H9 (cell line): ENCODE measurements around the gene LIMS1. TPM values are rescaled to one million over a fixed set of nuclear protein-coding genes. Genes with fewer than 3 reads are reported as not detected.

Experiments used
- DNase-seq: peaks from one replicate; pipeline ENCODE4 v3.0.0-alpha.2; 2017
- H2AFZ ChIP-seq: one replicate; pipeline ENCODE4 v1.6.1; 2013; ENCODE audit warnings: mild to moderate bottlenecking, low read length, control low read depth, moderate library complexity
- H2AK5ac ChIP-seq: 2 replicates; pipeline ENCODE4 v1.6.1; 2013; ENCODE audit warnings: low read length, control low read depth, mixed read lengths; ENCODE audit not compliant: insufficient read length
- H2BK120ac ChIP-seq: one replicate; pipeline ENCODE4 v1.6.1; 2013; ENCODE audit warnings: low read depth, mild to moderate bottlenecking, low read length, control low read depth, inconsistent platforms; ENCODE audit not compliant: poor library complexity, severe bottlenecking
- H2BK12ac ChIP-seq: 2 replicates; pipeline ENCODE4 v1.6.1; 2013; ENCODE audit warnings: low read length, control low read depth, mixed read lengths, low read depth; ENCODE audit not compliant: insufficient read length
- H2BK15ac ChIP-seq: 2 replicates; pipeline ENCODE4 v1.6.1; 2013; ENCODE audit warnings: low read depth, low read length, control low read depth
- H2BK20ac ChIP-seq: one replicate; pipeline ENCODE4 v1.6.1; 2013; ENCODE audit warnings: low read depth, mild to moderate bottlenecking, low read length, control low read depth, inconsistent platforms; ENCODE audit not compliant: poor library complexity, severe bottlenecking
- H2BK5ac ChIP-seq: 2 replicates; pipeline ENCODE4 v1.6.1; 2013; ENCODE audit warnings: low read length, control low read depth, mixed read lengths; ENCODE audit not compliant: insufficient read length
- H3K14ac ChIP-seq: 2 replicates; pipeline ENCODE4 v1.6.1; 2013; ENCODE audit warnings: low read length, control low read depth; ENCODE audit not compliant: insufficient read depth
- H3K18ac ChIP-seq: 2 replicates; pipeline ENCODE4 v1.6.1; 2013; ENCODE audit warnings: low read depth, mild to moderate bottlenecking, mixed read lengths, low read length, control low read depth; ENCODE audit not compliant: insufficient read length
- H3K23ac ChIP-seq: 2 replicates; pipeline ENCODE4 v1.6.1; 2013; ENCODE audit warnings: low read length, control low read depth, mixed read lengths, low read depth; ENCODE audit not compliant: insufficient read length
- H3K23me2 ChIP-seq: 2 replicates; pipeline ENCODE4 v1.6.1; 2013; ENCODE audit warnings: low read depth, mild to moderate bottlenecking, mixed read lengths, low read length, control low read depth; ENCODE audit not compliant: insufficient read length, poor library complexity, severe bottlenecking
- H3K27ac ChIP-seq: 2 replicates; pipeline ENCODE4 v1.5.1; 2013; ENCODE audit warnings: low read length, control low read depth, mixed read lengths, low read depth; ENCODE audit not compliant: insufficient read length
- H3K27me3 ChIP-seq: 2 replicates; pipeline ENCODE4 v1.6.1; 2013; ENCODE audit warnings: low read length, control low read depth, inconsistent platforms; ENCODE audit not compliant: insufficient read depth
- H3K4ac ChIP-seq: 2 replicates; pipeline ENCODE4 v1.6.1; 2013; ENCODE audit warnings: low read depth, mild to moderate bottlenecking, control low read depth, inconsistent platforms, low read length, moderate library complexity
- H3K4me1 ChIP-seq: 2 replicates; pipeline ENCODE4 v1.6.1; 2013; ENCODE audit warnings: low read length, control low read depth, inconsistent platforms; ENCODE audit not compliant: insufficient read depth
- H3K4me2 ChIP-seq: 2 replicates; pipeline ENCODE4 v1.6.1; 2013; ENCODE audit warnings: low read length, control low read depth, mixed read lengths; ENCODE audit not compliant: insufficient read length, insufficient read depth
- H3K56ac ChIP-seq: 2 replicates; pipeline ENCODE4 v1.6.1; 2013; ENCODE audit warnings: low read depth, mild to moderate bottlenecking, mixed read lengths, low read length, control low read depth; ENCODE audit not compliant: insufficient read length
- H3K79me1 ChIP-seq: 2 replicates; pipeline ENCODE4 v1.6.1; 2013; ENCODE audit warnings: low read depth, mild to moderate bottlenecking, moderate library complexity, low read length, control low read depth, inconsistent platforms; ENCODE audit not compliant: insufficient read depth, poor library complexity, severe bottlenecking
- H3K79me2 ChIP-seq: 2 replicates; pipeline ENCODE4 v1.6.1; 2013; ENCODE audit warnings: low read length, control low read depth, inconsistent platforms; ENCODE audit not compliant: insufficient read depth
- H3K9ac ChIP-seq: 2 replicates; pipeline ENCODE4 v1.6.1; 2013; ENCODE audit warnings: low read length, control low read depth, mixed read lengths; ENCODE audit not compliant: insufficient read length; ENCODE audit errors: extremely low read depth
- H3K9me3 ChIP-seq: one replicate; pipeline ENCODE4 v1.6.1; 2013; ENCODE audit warnings: low read depth, low read length, inconsistent platforms; ENCODE audit not compliant: control insufficient read depth
- H3T11ph ChIP-seq: one replicate; pipeline ENCODE4 v1.6.1; 2013; ENCODE audit warnings: mild to moderate bottlenecking, low read length, control low read depth, inconsistent platforms
- H4K20me1 ChIP-seq: one replicate; pipeline ENCODE4 v1.6.1; 2013; ENCODE audit not compliant: control insufficient read depth, insufficient read length, insufficient read depth
- H4K5ac ChIP-seq: 2 replicates; pipeline ENCODE4 v1.6.1; 2013; ENCODE audit warnings: low read depth, mild to moderate bottlenecking, mixed read lengths, low read length, control low read depth; ENCODE audit not compliant: insufficient read length
- H4K8ac ChIP-seq: replicated peaks from 2 replicates; pipeline ENCODE4 v1.6.1; 2013; ENCODE audit warnings: low read length, control low read depth, mixed read lengths, low read depth; ENCODE audit not compliant: insufficient read length
- H4K91ac ChIP-seq: 2 replicates; pipeline ENCODE4 v1.6.1; 2013; ENCODE audit warnings: low read depth, mild to moderate bottlenecking, moderate library complexity, mixed read lengths, low read length, control low read depth; ENCODE audit not compliant: insufficient read length
- H3K27ac Mint-ChIP-seq, 3 experiments: 2 replicates in 2 of 3; 3 replicates in 1 of 3; pipeline ENCODE4 v1.8.0; 2020 to 2021; ENCODE audit warnings: mixed read lengths in 3 of 3, mild to moderate bottlenecking in 1 of 3, moderate library complexity in 1 of 3
- H3K27me3 Mint-ChIP-seq: 2 replicates; pipeline ENCODE4 v1.8.0; 2021; ENCODE audit warnings: low read depth, mild to moderate bottlenecking, moderate library complexity, mixed read lengths
- H3K36me3 Mint-ChIP-seq, 3 experiments: 2 replicates in 2 of 3; 3 replicates in 1 of 3; pipeline ENCODE4 v1.8.0; 2020 to 2021; ENCODE audit warnings: low read depth in 3 of 3, mixed read lengths in 3 of 3; ENCODE audit not compliant: insufficient read depth in 1 of 3
- H3K4me1 Mint-ChIP-seq, 2 experiments: 2 replicates each; pipeline ENCODE4 v1.8.0; 2020; ENCODE audit warnings: mixed read lengths in 2 of 2
- H3K4me3 Mint-ChIP-seq, 2 experiments: 2 replicates in 1 of 2; 3 replicates in 1 of 2; pipeline ENCODE4 v1.8.0; 2020 to 2021; ENCODE audit warnings: mild to moderate bottlenecking in 2 of 2, mixed read lengths in 2 of 2, moderate library complexity in 1 of 2
- H3K9me3 Mint-ChIP-seq, 2 experiments: 2 replicates in 1 of 2; 3 replicates in 1 of 2; pipeline ENCODE4 v1.8.0; 2020; ENCODE audit warnings: mild to moderate bottlenecking in 2 of 2, mixed read lengths in 2 of 2, moderate library complexity in 1 of 2
- CTCF ChIP-seq: fragments of 200-600 bp; sonication (generic); conservative IDR thresholded peaks from 3 replicates; pipeline ENCODE4 v1.8.0; 2021; ENCODE audit warnings: antibody characterized with exemption, mild to moderate bottlenecking
- WGBS: extraction: QIAGEN DNeasy Blood & Tissue Kit; methylation state at CpG from one replicate; pipeline ENCODE4 v1.1.7; 2013; ENCODE audit warnings: missing lambda C conversion rate, low lambda C conversion rate, mixed read lengths; ENCODE audit not compliant: insufficient read length; ENCODE audit errors: extremely low coverage; 5-methylcytosine and 5-hydroxymethylcytosine counted together
- total RNA-seq: library from RNA; stranded (reverse); gene quantifications from 2 replicates; pipeline ENCODE4 v1.2.1, GENCODE V29; 2021

The LIMS1 gene
- total RNA-seq, 1 experiment from 2014 or later, result 37.7 TPM

- H2BK12ac ChIP-seq, result no peak overlapping the region
- H2BK120ac ChIP-seq, result no peak overlapping the region
- WGBS, result no CpG with 5 or more reads among the region's 3 CpGs
- no peaks in the 10 kb centered on the region for H3K27me3 ChIP-seq
- H4K8ac ChIP-seq, result no peak overlapping the region
- Mint-ChIP-seq H3K4me1 (peaks cover 26 to 34% of the 10 kb centered on the region in 2 experiments), H3K4me3 (no peak overlapping the region), H3K36me3 (no peaks in the 10 kb centered on the region; a peak in 1 of 7 replicates), H3K27ac (peak overlapping the region; percentile 34 to 46 (median 39); a peak in 4 of 7 replicates), H3K27me3 (no peaks in the 10 kb centered on the region; the same call in 1 of the 2 replicates), H3K9me3 (no peaks in the 10 kb centered on the region)
- H3K18ac ChIP-seq, result no peak overlapping the region
- no peak overlapping the region for H2BK5ac ChIP-seq
- H4K5ac ChIP-seq, result no peak overlapping the region
- H3K79me2 ChIP-seq, result no peaks in the 10 kb centered on the region; the same call in 1 of the 2 replicates
- TF ChIP-seq CTCF, result no peak
- no peak for DNase-seq
- H3K79me1 ChIP-seq, result peaks cover 7% of the 10 kb centered on the region
- H3K4me1 ChIP-seq, result peaks cover 5% of the 10 kb centered on the region; the same call in 1 of the 2 replicates
- no peak overlapping the region for H4K91ac ChIP-seq
- no peak overlapping the region for H3K23ac ChIP-seq
- no peak overlapping the region for H3K14ac ChIP-seq
- no peak overlapping the region for H2BK15ac ChIP-seq
- H4K20me1 ChIP-seq, result no peaks in the 10 kb centered on the region
- H3K9ac ChIP-seq, result no peak overlapping the region
- no peak overlapping the region for H3T11ph ChIP-seq
- H2AK5ac ChIP-seq, result no peak overlapping the region
- H3K27ac ChIP-seq, result no peak overlapping the region
- no peak overlapping the region for H3K4me2 ChIP-seq
- H2BK20ac ChIP-seq, result no peak overlapping the region
- no peaks in the 10 kb centered on the region for H3K9me3 ChIP-seq
- no peak overlapping the region for H3K4ac ChIP-seq
- no peak overlapping the region for H2AFZ ChIP-seq
- H3K56ac ChIP-seq, result no peak overlapping the region
- H3K23me2 ChIP-seq, result no peaks in the 10 kb centered on the region
Measured at GRCh38 chr2:108588070-108588668, 53.9 kb downstream of the LIMS1 start.
